KOPT-K1 (cell line): ENCODE results near the gene CDK6.
A peak's percentile ranks its signal among the peaks of the same experiment; 100 is the strongest.

Experiments
- H3K27ac ChIP-seq: fragments of 200-600 bp; sonication (generic); 2 replicates; pipeline ENCODE4 v1.5.1; 2016; ENCODE audit warnings: antibody characterized with exemption, mild to moderate bottlenecking, low read depth, low read length; ENCODE audit not compliant: poor library complexity, severe bottlenecking
- H3K36me3 ChIP-seq: fragments of 200-600 bp; sonication (generic); 2 replicates; pipeline ENCODE4 v1.5.1; 2017; ENCODE audit warnings: antibody characterized with exemption, mild to moderate bottlenecking, low read length, moderate library complexity; ENCODE audit not compliant: insufficient read depth
- H3K9me3 ChIP-seq: fragments of 200-600 bp; sonication (generic); 2 replicates; pipeline ENCODE4 v1.5.1; 2017; ENCODE audit warnings: antibody characterized with exemption, low read length, mild to moderate bottlenecking; ENCODE audit not compliant: insufficient read depth, poor library complexity, severe bottlenecking

The CDK6 gene

GRCh38 chr7:92824901-92825480 lies 11.4 kb downstream of the CDK6 start:
- Histone ChIP-seq H3K9me3 (no peaks in the 10 kb centered on the region), H3K27ac (peak overlapping the region; percentile 98), H3K36me3 (peaks cover 91% of the 10 kb centered on the region)

- Histone ChIP-seq H3K9me3 (no peaks in the 10 kb centered on the region), H3K27ac (peak overlapping the region; percentile 98), H3K36me3 (peaks cover 91% of the 10 kb centered on the region)
These were observed 11.9 kb downstream of the CDK6 start for GRCh38 chr7:92824450-92824849.

- peaks cover 91% of the 10 kb centered on the region for H3K36me3 ChIP-seq
- H3K9me3 ChIP-seq, result no peaks in the 10 kb centered on the region
- peak overlapping the region; percentile 98 for H3K27ac ChIP-seq
These were observed 13.3 kb downstream of the CDK6 start for GRCh38 chr7:92823042-92823441.

- H3K27ac ChIP-seq, result peak overlapping the region; percentile 98
- peaks cover 91% of the 10 kb centered on the region for H3K36me3 ChIP-seq
- peaks cover 10% of the 10 kb centered on the region for H3K9me3 ChIP-seq
These were observed 16.2 kb downstream of the CDK6 start for GRCh38 chr7:92820191-92820590.

GRCh38 chr7:92817398-92817797 lies 19.0 kb downstream of the CDK6 start:
- Histone ChIP-seq H3K9me3 (peaks cover 10% of the 10 kb centered on the region), H3K36me3 (peaks cover 73% of the 10 kb centered on the region), H3K27ac (peak overlapping the region; percentile 98)

GRCh38 chr7:92815412-92815811 lies 21.0 kb downstream of the CDK6 start:
- H3K36me3 ChIP-seq, result peaks cover 82% of the 10 kb centered on the region
- peak overlapping the region; percentile 98 for H3K27ac ChIP-seq
- peaks cover 10% of the 10 kb centered on the region for H3K9me3 ChIP-seq

- H3K27ac ChIP-seq, result peak overlapping the region; percentile 98
These were observed 22.9 kb downstream of the CDK6 start for GRCh38 chr7:92813390-92814024.

GRCh38 chr7:92811158-92811557 lies 25.2 kb downstream of the CDK6 start:
- Histone ChIP-seq H3K27ac (peak overlapping the region; percentile 98), H3K36me3 (peaks cover 77% of the 10 kb centered on the region), H3K9me3 (peaks cover 4% of the 10 kb centered on the region)

More at GRCh38 chr7:92813390-92814024, 22.9 kb downstream of the CDK6 start:
- H3K36me3 ChIP-seq, result peaks cover 80% of the 10 kb centered on the region
- peaks cover 10% of the 10 kb centered on the region for H3K9me3 ChIP-seq

- peaks cover 77% of the 10 kb centered on the region for H3K36me3 ChIP-seq
- no peaks in the 10 kb centered on the region for H3K9me3 ChIP-seq
- H3K27ac ChIP-seq, result peak overlapping the region; percentile 98
These were observed 26.4 kb downstream of the CDK6 start for GRCh38 chr7:92809760-92810573.

GRCh38 chr7:92809397-92809759 lies 27.0 kb downstream of the CDK6 start:
- peak overlapping the region; percentile 98 for H3K27ac ChIP-seq
- peaks cover 81% of the 10 kb centered on the region for H3K36me3 ChIP-seq

GRCh38 chr7:92808635-92809034 lies 27.7 kb downstream of the CDK6 start:
- Histone ChIP-seq H3K36me3 (peaks cover 84% of the 10 kb centered on the region), H3K9me3 (no peaks in the 10 kb centered on the region), H3K27ac (peak overlapping the region; percentile 98)

More at GRCh38 chr7:92809397-92809759, 27.0 kb downstream of the CDK6 start:
- H3K9me3 ChIP-seq, result no peaks in the 10 kb centered on the region

GRCh38 chr7:92808006-92808405 lies 28.4 kb downstream of the CDK6 start:
- no peaks in the 10 kb centered on the region for H3K9me3 ChIP-seq
- H3K36me3 ChIP-seq, result peaks cover 91% of the 10 kb centered on the region
- H3K27ac ChIP-seq, result peak overlapping the region; percentile 98

- H3K9me3 ChIP-seq, result no peaks in the 10 kb centered on the region
- peaks cover 94% of the 10 kb centered on the region for H3K36me3 ChIP-seq
- H3K27ac ChIP-seq, result peak overlapping the region; percentile 98
These were observed 29.9 kb downstream of the CDK6 start for GRCh38 chr7:92806496-92806895.

GRCh38 chr7:92802406-92802805 lies 34.0 kb downstream of the CDK6 start:
- Histone ChIP-seq H3K9me3 (no peaks in the 10 kb centered on the region), H3K27ac (peak overlapping the region; percentile 98), H3K36me3 (peaks cover 95% of the 10 kb centered on the region)

- no peaks in the 10 kb centered on the region for H3K9me3 ChIP-seq
- peak overlapping the region; percentile 58 for H3K27ac ChIP-seq
- peaks cover 91% of the 10 kb centered on the region for H3K36me3 ChIP-seq
These were observed 36.7 kb downstream of the CDK6 start for GRCh38 chr7:92799446-92800211.
